Endothelial cell of umbilical vein (primary cell): ENCODE measurements around the gene PTPN12.

Source experiments
- CTCF ChIP-seq, 2 donors: IDR thresholded peaks; 1 replicate in 1 of 2; 2 replicates in 1 of 2; pipeline ENCODE4 v1.5.1; 2011; ENCODE audit warnings: low read length in 2 of 2, mild to moderate bottlenecking in 2 of 2, moderate library complexity in 2 of 2, control low read depth in 1 of 2, inconsistent platforms in 1 of 2, low read depth in 1 of 2; ENCODE audit not compliant: insufficient read depth in 1 of 2; ENCODE audit errors: extremely low read depth in 1 of 2
- POLR2A ChIP-seq: IDR thresholded peaks from 2 replicates; pipeline ENCODE4 v1.6.1; 2012; ENCODE audit warnings: low read depth, mild to moderate bottlenecking, control low read depth, low read length

- no peak for TF ChIP-seq POLR2A
- no peak for TF ChIP-seq CTCF (IDR thresholded peaks at IDR 0.05; ENCODE audit: extremely low read depth in 1 of 2, insufficient read depth in 1 of 2, low read depth in 1 of 2, low read length in 2 of 2)
Observed at GRCh38 chr7:77558284-77558967, 21.3 kb downstream of the PTPN12 start.
